Measurements from ENCODE around the gene SP1. TPM values are rescaled to one million over a fixed set of nuclear protein-coding genes. Genes with fewer than 3 reads are reported as not detected.
A peak's percentile ranks its signal among the peaks of the same experiment; 100 is the strongest.

The SP1 gene
- polyA plus RNA-seq, 1 experiment = 58.2 TPM

DNA sequence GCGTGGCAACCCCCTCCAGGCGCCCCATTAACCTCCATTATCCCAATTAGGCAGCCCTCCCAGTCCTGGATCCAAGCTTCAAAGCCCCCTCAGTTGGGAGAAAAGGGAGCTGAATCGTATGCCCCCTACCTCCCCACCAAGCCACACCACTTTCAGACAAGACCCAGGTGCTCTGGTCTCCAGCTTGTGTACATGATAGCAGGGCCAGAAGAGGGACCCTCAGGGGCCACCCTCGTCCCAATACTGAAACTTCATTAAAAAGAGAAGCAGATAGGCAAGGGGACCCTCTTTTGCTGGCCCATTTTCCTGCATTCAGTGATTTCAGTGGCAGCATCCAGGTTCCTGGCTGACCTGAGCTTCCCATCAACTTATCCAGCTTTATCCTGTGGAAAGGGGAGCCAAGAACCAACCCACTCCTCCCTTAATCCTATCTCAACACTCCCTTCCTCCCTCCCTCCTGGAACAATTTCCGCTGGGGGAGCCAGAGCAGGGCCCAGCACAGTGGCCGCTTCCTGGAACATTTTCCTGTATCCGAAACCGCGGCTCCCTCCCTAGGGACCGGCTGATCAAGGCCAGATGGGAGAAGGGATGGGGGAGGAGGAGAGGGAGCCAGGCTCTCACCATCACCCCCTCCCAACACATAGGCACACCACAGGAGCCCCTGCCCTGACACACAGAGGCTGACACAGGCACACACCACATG, 34.3 kb upstream of the SP1 start:
- H3K27me3 ChIP-seq (ENCODE audit: control insufficient read depth, insufficient read depth, low read length) = no peaks in the 10 kb centered on the region; the same call in 1 of the 2 replicates
- TF ChIP-seq, protein P1, sequence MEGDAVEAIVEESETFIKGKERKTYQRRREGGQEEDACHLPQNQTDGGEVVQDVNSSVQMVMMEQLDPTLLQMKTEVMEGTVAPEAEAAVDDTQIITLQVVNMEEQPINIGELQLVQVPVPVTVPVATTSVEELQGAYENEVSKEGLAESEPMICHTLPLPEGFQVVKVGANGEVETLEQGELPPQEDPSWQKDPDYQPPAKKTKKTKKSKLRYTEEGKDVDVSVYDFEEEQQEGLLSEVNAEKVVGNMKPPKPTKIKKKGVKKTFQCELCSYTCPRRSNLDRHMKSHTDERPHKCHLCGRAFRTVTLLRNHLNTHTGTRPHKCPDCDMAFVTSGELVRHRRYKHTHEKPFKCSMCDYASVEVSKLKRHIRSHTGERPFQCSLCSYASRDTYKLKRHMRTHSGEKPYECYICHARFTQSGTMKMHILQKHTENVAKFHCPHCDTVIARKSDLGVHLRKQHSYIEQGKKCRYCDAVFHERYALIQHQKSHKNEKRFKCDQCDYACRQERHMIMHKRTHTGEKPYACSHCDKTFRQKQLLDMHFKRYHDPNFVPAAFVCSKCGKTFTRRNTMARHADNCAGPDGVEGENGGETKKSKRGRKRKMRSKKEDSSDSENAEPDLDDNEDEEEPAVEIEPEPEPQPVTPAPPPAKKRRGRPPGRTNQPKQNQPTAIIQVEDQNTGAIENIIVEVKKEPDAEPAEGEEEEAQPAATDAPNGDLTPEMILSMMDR (IDR thresholded peaks at IDR 0.05; ENCODE audit: insufficient read depth, low read depth, low read length) = no peak
- ChIA-PET CTCF (interaction anchor here (0.6 to 10.7 kb wide), 36 partner anchors 8 to 1155 kb away, joined by 3 to 210 read pairs (median 4); partner anchors contain the start of genes AAAS, AMHR2, ATP5MC2 and PFDN5), POLR2A (interaction anchor here (0.5 to 0.7 kb wide), 4 partner anchors 11 to 302 kb away, joined by 3 to 7 read pairs (median 4); partner anchors contain the start of gene SP1)
- no peak for DNase-seq (ENCODE audit: low read depth)
- no peaks in the 10 kb centered on the region for H3K36me3 ChIP-seq (ENCODE audit: control insufficient read depth, insufficient read depth, low read length)
- peak overlapping the region; percentile 66; the same call in 1 of the 2 replicates for H3K4me3 ChIP-seq (ENCODE audit: low read depth, low read length)

DNA sequence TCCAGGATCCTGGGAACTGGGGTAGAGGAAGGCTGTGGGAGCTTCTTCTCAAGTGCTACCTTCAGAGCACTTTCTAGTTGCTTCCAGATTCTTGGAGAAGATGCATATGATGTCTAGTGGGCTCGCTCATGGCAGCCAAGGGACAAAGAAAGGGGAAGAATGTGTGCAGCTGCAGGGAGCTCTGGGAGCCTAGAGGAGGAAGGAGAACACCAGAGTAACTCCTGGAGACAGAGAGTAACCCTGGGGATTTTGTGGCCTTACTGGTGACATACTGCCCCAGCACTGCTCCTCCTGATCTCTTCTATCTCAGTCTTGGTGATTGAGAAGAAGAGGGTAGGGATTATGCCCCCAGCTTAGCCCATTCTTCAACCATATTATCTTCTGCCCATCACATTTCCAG, 33.5 kb upstream of the SP1 start:
- Histone ChIP-seq H3K27me3 (ENCODE audit: control insufficient read depth, insufficient read depth, low read length) (no peaks in the 10 kb centered on the region), H3K36me3 (ENCODE audit: control insufficient read depth, insufficient read depth, low read length) (no peaks in the 10 kb centered on the region), H3K4me3 (ENCODE audit: low read depth, low read length) (no peak overlapping the region)
- ChIA-PET POLR2A (no interaction called here), CTCF (interaction anchor here (0.5 to 10.7 kb wide), 8 partner anchors 11 to 187 kb away, joined by 3 to 210 read pairs (median 10); partner anchors contain the start of genes AAAS and AMHR2)
- TF ChIP-seq, protein P1 (IDR thresholded peaks at IDR 0.05; ENCODE audit: insufficient read depth, low read depth, low read length) = no peak
- DNase-seq (ENCODE audit: low read depth) = no peak

DNA sequence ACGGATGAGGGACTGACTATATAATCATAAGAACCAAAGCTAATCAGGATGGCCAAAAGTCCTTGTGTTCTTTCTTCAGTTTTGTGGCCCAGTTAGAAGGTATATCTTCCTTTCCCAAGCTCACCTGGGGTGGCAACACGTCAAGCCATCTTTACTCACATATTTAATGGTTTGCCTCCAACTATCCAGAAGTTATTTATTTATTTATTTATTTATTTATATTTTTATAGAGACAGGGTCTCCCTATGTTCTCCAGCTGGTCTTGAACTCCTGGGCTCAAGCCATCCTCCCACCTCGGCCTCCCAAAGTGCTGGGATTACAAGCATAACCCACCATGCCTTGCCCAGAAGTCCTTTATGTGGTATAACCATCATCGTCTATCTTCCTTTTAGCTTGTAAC, 32.1 kb upstream of the SP1 start:
- ChIA-PET CTCF (interaction anchor here (0.6 to 10.7 kb wide), 6 partner anchors 22 to 175 kb away, joined by 3 to 210 read pairs (median 6); partner anchors contain the start of genes AAAS and AMHR2), POLR2A (no interaction called here)
- DNase-seq (ENCODE audit: low read depth) = no peak
- Histone ChIP-seq H3K4me3 (ENCODE audit: low read depth, low read length) (no peak overlapping the region), H3K27me3 (ENCODE audit: control insufficient read depth, insufficient read depth, low read length) (no peaks in the 10 kb centered on the region), H3K36me3 (ENCODE audit: control insufficient read depth, insufficient read depth, low read length) (no peaks in the 10 kb centered on the region)
- TF ChIP-seq, protein P1 (IDR thresholded peaks at IDR 0.05; ENCODE audit: insufficient read depth, low read depth, low read length) = no peak

DNA sequence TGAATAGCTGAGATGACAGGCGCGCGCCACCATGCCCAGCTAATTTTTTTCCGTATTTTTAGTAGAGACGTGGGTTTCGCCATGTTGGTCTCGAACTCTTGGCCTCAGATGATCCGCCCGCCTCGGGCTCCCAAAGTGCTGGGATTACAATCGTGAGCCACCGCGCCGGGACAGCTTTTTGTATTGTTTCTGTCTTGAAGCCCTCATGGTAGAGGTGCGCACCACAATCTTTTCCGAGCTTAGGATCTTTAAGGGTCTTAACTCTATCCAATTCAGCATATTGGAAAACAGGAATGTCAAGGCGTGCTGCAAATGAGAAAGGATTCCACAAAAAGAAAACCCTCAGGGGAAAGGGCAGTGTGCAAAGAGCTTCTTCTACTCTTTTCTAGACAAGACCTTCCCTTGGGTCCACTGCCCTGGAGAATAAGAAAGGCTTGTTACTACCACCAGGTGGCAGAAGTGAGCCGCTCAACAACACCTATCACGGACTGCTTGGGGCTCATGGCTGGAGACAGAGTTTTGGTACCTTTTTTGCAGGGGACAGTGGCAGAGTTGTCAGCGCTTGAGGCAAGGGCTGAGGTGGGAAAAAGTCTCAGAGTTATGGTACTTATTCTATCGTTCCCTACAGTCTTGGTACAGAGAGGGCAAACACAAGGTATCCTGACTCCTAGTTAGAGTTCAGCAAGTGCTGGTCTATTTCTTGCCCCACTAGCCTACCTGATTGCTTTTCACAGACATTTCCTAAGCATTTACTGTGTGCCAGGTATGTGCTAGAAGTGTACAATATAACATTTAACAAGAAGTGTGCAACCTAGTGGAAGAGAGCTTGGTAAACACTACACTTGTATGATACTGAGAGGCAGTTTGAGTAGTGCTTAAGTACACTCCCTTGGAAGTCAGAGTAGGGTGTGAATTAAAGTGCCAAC, 27.4 kb upstream of the SP1 start:
- Histone ChIP-seq H3K36me3 (ENCODE audit: control insufficient read depth, insufficient read depth, low read length) (no peaks in the 10 kb centered on the region), H3K27me3 (ENCODE audit: control insufficient read depth, insufficient read depth, low read length) (no peaks in the 10 kb centered on the region), H3K4me3 (ENCODE audit: low read depth, low read length) (no peak overlapping the region)
- CTCF ChIA-PET = interaction anchor here (0.6 to 8.0 kb wide), 32 partner anchors 8 to 196 kb away, joined by 3 to 163 read pairs (median 6); partner anchors contain the start of genes AAAS, AMHR2, SP1 and SP7
- TF ChIP-seq, protein P1 (IDR thresholded peaks at IDR 0.05; ENCODE audit: insufficient read depth, low read depth, low read length) = peak; percentile 83
- POLR2A ChIA-PET = interaction anchor here (0.6 to 1.6 kb wide), 2 partner anchors 27 to 31 kb away, joined by 3 read pairs; partner anchors contain the start of gene AAAS
- no peak for DNase-seq (ENCODE audit: low read depth)

All from BJ (cell line).